HG03097 (cell line): ENCODE data around the gene NXPH1.
"Not testable (repeated sequence)": the region's sequence is repeated elsewhere in the genome, so short reads cannot be mapped to it uniquely, and the experiment has no call there.

Source experiments
- ATAC-seq: cut with Tn5 transposase; IDR thresholded peaks from one replicate; pipeline ENCODE4 v1.9.1; 2021; ENCODE audit not compliant: unreplicated experiment, low FRiP score

The NXPH1 gene

GRCh38 chr7:8668627-8669500 is 235.5 kb downstream of the NXPH1 start:
- no peak for ATAC-seq

- ATAC-seq: no peak
These were observed 236.1 kb downstream of the NXPH1 start for GRCh38 chr7:8669501-8669851.

GRCh38 chr7:8684426-8684825 is 251.0 kb downstream of the NXPH1 start:
- no peak for ATAC-seq

- no peak for ATAC-seq
These were observed 266.6 kb downstream of the NXPH1 start for GRCh38 chr7:8699875-8700624.

- no peak for ATAC-seq
These were observed 269.4 kb downstream of the NXPH1 start for GRCh38 chr7:8702807-8703206.

- no peak for ATAC-seq
These were observed 276.7 kb downstream of the NXPH1 start for GRCh38 chr7:8710124-8710523.

GRCh38 chr7:8714791-8715190 is 281.4 kb downstream of the NXPH1 start:
- no peak for ATAC-seq

- ATAC-seq: no peak
These were observed 285.7 kb downstream of the NXPH1 start for GRCh38 chr7:8719102-8719501.

- no peak for ATAC-seq
These were observed 290.8 kb downstream of the NXPH1 start for GRCh38 chr7:8724080-8724718.

- not testable (repeated sequence) for ATAC-seq
These were observed 298.3 kb downstream of the NXPH1 start for GRCh38 chr7:8731756-8732155.

GRCh38 chr7:8739837-8740236 is 306.4 kb downstream of the NXPH1 start:
- no peak for ATAC-seq

- ATAC-seq: no peak
These were observed 309.4 kb downstream of the NXPH1 start for GRCh38 chr7:8742837-8743236.

GRCh38 chr7:8747338-8747737 is 313.9 kb downstream of the NXPH1 start:
- no peak for ATAC-seq

- no peak for ATAC-seq
These were observed 318.3 kb downstream of the NXPH1 start for GRCh38 chr7:8751557-8752231.

- no peak for ATAC-seq
These were observed 319.9 kb downstream of the NXPH1 start for GRCh38 chr7:8753355-8753754.

- no peak for ATAC-seq
These were observed 328.3 kb downstream of the NXPH1 start for GRCh38 chr7:8761731-8762130.

GRCh38 chr7:8762803-8763202 is 329.4 kb downstream of the NXPH1 start:
- no peak for ATAC-seq

GRCh38 chr7:8765374-8765773 is 332.0 kb downstream of the NXPH1 start:
- ATAC-seq: no peak

- ATAC-seq: no peak
These were observed 340.1 kb downstream of the NXPH1 start for GRCh38 chr7:8773518-8773917.

GRCh38 chr7:8778459-8778858 is 345.1 kb downstream of the NXPH1 start:
- no peak for ATAC-seq

- ATAC-seq: no peak
These were observed 347.8 kb downstream of the NXPH1 start for GRCh38 chr7:8781166-8781565.
